Amniotic epithelial cell (primary cell): Measurements from ENCODE around the gene PARVB.

ENCODE experiments used
- DNase-seq: peaks from one replicate; pipeline ENCODE4 v3.0.0-alpha.2; 2010; ENCODE audit warnings: low read depth

PARVB gene

GRCh38 chr22:44028091-44028490 lies 4.0 kb downstream of the PARVB start:
- DNase-seq, result no peak

- no peak for DNase-seq
Measured at GRCh38 chr22:44029069-44029468, 5.0 kb downstream of the PARVB start.

- no peak for DNase-seq
Measured at GRCh38 chr22:44030051-44030701, 6.1 kb downstream of the PARVB start.

- DNase-seq, result no peak
Measured at GRCh38 chr22:44030702-44031082, 6.6 kb downstream of the PARVB start.

GRCh38 chr22:44031158-44031952 lies 7.3 kb downstream of the PARVB start:
- DNase-seq, result no peak

- DNase-seq, result no peak
Measured at GRCh38 chr22:44032126-44032730, 8.1 kb downstream of the PARVB start.

GRCh38 chr22:44033287-44033686 lies 9.2 kb downstream of the PARVB start:
- DNase-seq, result no peak

GRCh38 chr22:44033694-44034093 lies 9.6 kb downstream of the PARVB start:
- DNase-seq, result peak; percentile 16

GRCh38 chr22:44037519-44038375 lies 13.6 kb downstream of the PARVB start:
- DNase-seq, result peak; percentile 84

- DNase-seq, result no peak
Measured at GRCh38 chr22:44039566-44040171, 15.6 kb downstream of the PARVB start.

GRCh38 chr22:44042249-44043218 lies 18.4 kb downstream of the PARVB start:
- no peak for DNase-seq

- DNase-seq, result no peak
Measured at GRCh38 chr22:44045145-44045544, 21.0 kb downstream of the PARVB start.

- DNase-seq, result peak; percentile 57
Measured at GRCh38 chr22:44046485-44047141, 22.5 kb downstream of the PARVB start.

- DNase-seq, result no peak
Measured at GRCh38 chr22:44047891-44048301, 23.8 kb downstream of the PARVB start.

GRCh38 chr22:44049486-44050231 lies 25.6 kb downstream of the PARVB start:
- DNase-seq, result no peak

GRCh38 chr22:44050766-44051355 lies 26.8 kb downstream of the PARVB start:
- no peak for DNase-seq

GRCh38 chr22:44051358-44051757 lies 27.3 kb downstream of the PARVB start:
- DNase-seq, result no peak

GRCh38 chr22:44051961-44052360 lies 27.9 kb downstream of the PARVB start:
- DNase-seq, result no peak

- no peak for DNase-seq
Measured at GRCh38 chr22:44055805-44056204, 31.7 kb downstream of the PARVB start.
